Smooth muscle cell (in vitro differentiated cells): Measurements from ENCODE around the gene ITSN2. TPM values are rescaled to one million over a fixed set of nuclear protein-coding genes. Genes with fewer than 3 reads are reported as not detected.

Experiments
- DNase-seq: peaks from one replicate; lab custom pipeline; 2025; ENCODE audit not compliant: unreplicated experiment; lab: John Stamatoyannopoulos, UW
- H2AFZ ChIP-seq: fragments of 200-600 bp; sonication (generic); 2 replicates; pipeline ENCODE4 v1.6.0; 2016; ENCODE audit warnings: antibody characterized with exemption, low read depth, mild to moderate bottlenecking
- H3F3A ChIP-seq: fragments of 200-600 bp; sonication (generic); 2 replicates; pipeline ENCODE4 v1.6.0; 2017; ENCODE audit warnings: antibody characterized with exemption, low read depth
- H3K27ac ChIP-seq: fragments of 200-600 bp; sonication (generic); 2 replicates; pipeline ENCODE4 v1.5.1; 2016; ENCODE audit warnings: low read depth, mild to moderate bottlenecking
- H3K27me3 ChIP-seq: fragments of 200-600 bp; sonication (generic); 2 replicates; pipeline ENCODE4 v1.6.1; 2016; ENCODE audit warnings: low read depth, mild to moderate bottlenecking
- H3K36me3 ChIP-seq: fragments of 200-600 bp; sonication (generic); 2 replicates; pipeline ENCODE4 v1.5.1; 2016; ENCODE audit warnings: low read depth
- H3K4me1 ChIP-seq: fragments of 200-600 bp; sonication (generic); 2 replicates; pipeline ENCODE4 v1.5.1; 2016; ENCODE audit warnings: low read depth
- H3K4me2 ChIP-seq: fragments of 200-600 bp; sonication (generic); 2 replicates; pipeline ENCODE4 v1.6.0; 2016; ENCODE audit warnings: mild to moderate bottlenecking
- H3K4me3 ChIP-seq: fragments of 200-600 bp; sonication (generic); 2 replicates; pipeline ENCODE4 v1.5.1; 2016; ENCODE audit warnings: mild to moderate bottlenecking
- H3K79me2 ChIP-seq: fragments of 200-600 bp; sonication (generic); 2 replicates; pipeline ENCODE4 v1.6.0; 2016; ENCODE audit warnings: low read depth, mild to moderate bottlenecking
- H3K9ac ChIP-seq: fragments of 200-600 bp; sonication (generic); 2 replicates; pipeline ENCODE4 v1.6.0; 2016; ENCODE audit warnings: low read depth
- H3K9me3 ChIP-seq: fragments of 200-600 bp; sonication (generic); replicated peaks from 2 replicates; pipeline ENCODE4 v1.5.1; 2016; ENCODE audit warnings: low read depth
- H4K20me1 ChIP-seq: fragments of 200-600 bp; sonication (generic); 2 replicates; pipeline ENCODE4 v1.6.0; 2016; ENCODE audit warnings: low read depth
- CTCF ChIP-seq: fragments of 200-600 bp; sonication (generic); IDR thresholded peaks from 2 replicates; pipeline ENCODE4 v1.5.1; 2017; ENCODE audit warnings: borderline replicate concordance, mild to moderate bottlenecking, antibody characterized with exemption; ENCODE audit not compliant: insufficient read depth, poor library complexity, severe bottlenecking
- WGBS: methylation state at CpG from one replicate; pipeline ENCODE4 v1.1.7; 2016; ENCODE audit warnings: low lambda C conversion rate; 5-methylcytosine and 5-hydroxymethylcytosine counted together
- polyA plus RNA-seq: library from polyadenylated mRNA; unstranded; fragments of >200 nt; fragmentation: Nextera tagmentation; extraction: Ambion mirVana; gene quantifications from 2 replicates; pipeline ENCODE4 v1.2.1, GENCODE V29; 2016
- total RNA-seq: library from RNA; depleted of rRNA; stranded (reverse); fragments of >200 nt; gene quantifications from 2 replicates; pipeline ENCODE4 v1.2.3, GENCODE V29; 2014

ITSN2 gene
- total and polyA plus RNA-seq, 2 experiments from 2014 or later: 8.5 to 19.6 TPM

DNA sequence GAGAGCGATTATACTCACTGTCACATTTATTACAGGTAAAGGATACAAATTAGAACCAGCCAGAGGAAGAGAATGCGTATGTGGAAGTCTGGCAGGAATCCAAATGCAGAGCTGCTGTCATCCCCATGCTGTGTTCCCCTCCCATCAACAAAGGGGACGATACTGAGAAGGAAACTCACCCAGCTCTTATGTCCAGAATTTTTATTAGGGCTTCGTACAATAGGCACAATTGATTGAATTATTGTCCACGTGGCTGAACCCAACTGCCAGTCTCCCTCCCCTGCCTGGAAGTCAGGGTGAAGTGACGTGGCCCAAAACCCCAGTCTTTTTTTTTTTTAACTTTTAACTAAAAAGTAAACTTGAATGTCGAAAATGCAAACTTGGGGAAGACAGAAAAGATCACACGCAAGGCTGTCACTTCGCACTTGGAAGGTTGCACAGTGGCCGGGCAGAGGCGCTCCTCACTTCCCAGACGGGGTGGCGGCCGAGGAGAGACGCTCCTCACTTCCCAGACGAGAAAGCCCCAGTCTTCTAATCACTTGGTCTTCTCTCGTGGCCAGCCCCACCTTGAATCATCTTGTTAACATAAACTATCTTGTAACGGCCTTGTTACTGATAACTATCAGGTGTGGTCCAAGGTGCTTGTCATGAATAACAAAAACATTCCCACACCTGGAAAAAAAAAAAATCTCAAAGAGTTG, 40.0 kb upstream of the ITSN2 start:
- no peaks in the 10 kb centered on the region for H3K36me3 ChIP-seq
- H3K9me3 ChIP-seq: no peaks in the 10 kb centered on the region
- H3F3A ChIP-seq: no peaks in the 10 kb centered on the region
- no peaks in the 10 kb centered on the region for H3K27me3 ChIP-seq
- H3K4me2 ChIP-seq: no peak overlapping the region
- no peak overlapping the region for H2AFZ ChIP-seq
- no peaks in the 10 kb centered on the region for H4K20me1 ChIP-seq
- no peak for TF ChIP-seq CTCF
- H3K9ac ChIP-seq: no peak overlapping the region
- DNase-seq: no peak
- H3K79me2 ChIP-seq: no peaks in the 10 kb centered on the region
- no peak overlapping the region for H3K27ac ChIP-seq
- 85% methylated on average over 18 of the region's 18 CpGs for WGBS
- no peaks in the 10 kb centered on the region for H3K4me1 ChIP-seq
- H3K4me3 ChIP-seq: no peak overlapping the region

- Histone ChIP-seq H3K4me1 (no peaks in the 10 kb centered on the region), H3K9me3 (no peaks in the 10 kb centered on the region), H3K27me3 (no peaks in the 10 kb centered on the region), H3K36me3 (no peaks in the 10 kb centered on the region), H4K20me1 (no peaks in the 10 kb centered on the region), H2AFZ (no peak overlapping the region), H3K9ac (no peak overlapping the region), H3F3A (no peaks in the 10 kb centered on the region), H3K27ac (no peak overlapping the region), H3K4me3 (no peak overlapping the region), H3K4me2 (no peak overlapping the region), H3K79me2 (no peaks in the 10 kb centered on the region)
- WGBS: 94% methylated on average over 10 of the region's 10 CpGs
- no peak for TF ChIP-seq CTCF
- no peak for DNase-seq
Measured at GRCh38 chr2:24399434-24400206, 39.3 kb upstream of the ITSN2 start.

- H3K79me2 ChIP-seq: no peaks in the 10 kb centered on the region
- H3F3A ChIP-seq: no peaks in the 10 kb centered on the region
- no peaks in the 10 kb centered on the region for H3K36me3 ChIP-seq
- no peak overlapping the region for H3K27ac ChIP-seq
- no peak overlapping the region for H3K4me3 ChIP-seq
- H3K4me1 ChIP-seq: no peaks in the 10 kb centered on the region
- no peak overlapping the region for H3K9ac ChIP-seq
- no peak for DNase-seq
- no peak for TF ChIP-seq CTCF
- H3K9me3 ChIP-seq: no peaks in the 10 kb centered on the region
- no peaks in the 10 kb centered on the region for H3K27me3 ChIP-seq
- WGBS: 87% methylated on average over 4 of the region's 4 CpGs
- H3K4me2 ChIP-seq: no peak overlapping the region
- H4K20me1 ChIP-seq: no peaks in the 10 kb centered on the region
- no peak overlapping the region for H2AFZ ChIP-seq
Measured at GRCh38 chr2:24394998-24395397, 34.7 kb upstream of the ITSN2 start.
